IMR-90 (cell line): Measurements from ENCODE around the gene RABIF. TPM values are rescaled to one million over a fixed set of nuclear protein-coding genes. Genes with fewer than 3 reads are reported as not detected.

Source experiments
- ATAC-seq: fragments of 200-7000 bp; cut with Tn5 transposase; 2 replicates; pipeline ENCODE4 v1.9.1; 2020; ENCODE audit warnings: low read depth, mild to moderate bottlenecking, moderate library complexity
- BruUV-seq: library from RNA; stranded (reverse); fragments of 400-500 nt; replicated peaks from 2 replicates; lab custom pipeline; 2021; lab: Mats Ljungman, UMichigan
- CTCF ChIA-PET: fragments of 300-600 bp; formaldehyde crosslinking; extraction: SDS; loops from one replicate; lab custom pipeline; 2021; ENCODE audit warnings: antibody characterized with exemption; lab: Yijun Ruan, JAX
- POLR2A ChIA-PET: fragments of 300-600 bp; sonication (Branson Sonifier 250); formaldehyde crosslinking; loops from one replicate; lab custom pipeline; 2022; ENCODE audit warnings: antibody characterized with exemption; ENCODE audit not compliant: unreplicated experiment; lab: Charles Lee
- DNase-seq: peaks from one replicate; pipeline ENCODE4 v3.0.0; 2013
- H2AFZ ChIP-seq: replicated peaks from 2 replicates; pipeline ENCODE3; 2013; ENCODE audit warnings: low read length, mild to moderate bottlenecking; ENCODE audit not compliant: poor library complexity
- H2AK5ac ChIP-seq: 2 replicates; pipeline ENCODE4 v1.6.1; 2013; ENCODE audit warnings: low read depth, low read length, inconsistent platforms
- H2AK9ac ChIP-seq: replicated peaks from 2 replicates; pipeline ENCODE3; 2013; ENCODE audit warnings: mild to moderate bottlenecking, low read depth, low read length, moderate library complexity; ENCODE audit not compliant: poor library complexity
- H2BK120ac ChIP-seq: 2 replicates; pipeline ENCODE4 v1.6.1; 2013; ENCODE audit warnings: low read depth, low read length, inconsistent platforms
- H2BK15ac ChIP-seq: 3 replicates; pipeline ENCODE4 v1.6.1; 2013; ENCODE audit warnings: low read depth, low read length, inconsistent platforms
- H2BK20ac ChIP-seq: 2 replicates; pipeline ENCODE4 v1.6.1; 2013; ENCODE audit warnings: low read depth, mild to moderate bottlenecking, inconsistent platforms, low read length, moderate library complexity
- H2BK5ac ChIP-seq: 2 replicates; pipeline ENCODE4 v1.6.1; 2013; ENCODE audit warnings: mild to moderate bottlenecking, low read depth, low read length, inconsistent platforms; ENCODE audit not compliant: poor library complexity, severe bottlenecking
- H3K14ac ChIP-seq: replicated peaks from 2 replicates; pipeline ENCODE4 v1.6.1; 2013; ENCODE audit warnings: low read depth, low read length, inconsistent platforms
- H3K18ac ChIP-seq: 2 replicates; pipeline ENCODE4 v1.6.1; 2013; ENCODE audit warnings: low read depth, low read length, control low read depth
- H3K23ac ChIP-seq: 2 replicates; pipeline ENCODE4 v1.6.1; 2013; ENCODE audit warnings: low read depth, low read length, inconsistent platforms
- H3K27ac ChIP-seq: 2 replicates; pipeline ENCODE4 v1.5.1; 2013; ENCODE audit warnings: mild to moderate bottlenecking, control low read depth, low read length; ENCODE audit not compliant: insufficient read depth
- H3K27me3 ChIP-seq: 2 replicates; pipeline ENCODE4 v1.6.1; 2013; ENCODE audit warnings: low read length; ENCODE audit not compliant: control insufficient read depth, insufficient read depth
- H3K36me3 ChIP-seq: 2 replicates; pipeline ENCODE4 v1.6.1; 2013; ENCODE audit warnings: low read length, mixed read lengths; ENCODE audit not compliant: control insufficient read depth, insufficient read depth
- H3K4ac ChIP-seq: 2 replicates; pipeline ENCODE4 v1.6.1; 2013; ENCODE audit warnings: low read depth, low read length, inconsistent platforms
- H3K4me1 ChIP-seq: 2 replicates; pipeline ENCODE4 v1.6.1; 2013; ENCODE audit warnings: low read length, mixed read lengths; ENCODE audit not compliant: control insufficient read depth, insufficient read depth
- H3K4me2 ChIP-seq: 2 replicates; pipeline ENCODE4 v1.6.1; 2013; ENCODE audit warnings: low read depth, mild to moderate bottlenecking, control low read depth, low read length, moderate library complexity
- H3K4me3 ChIP-seq: 2 replicates; pipeline ENCODE4 v1.5.1; 2013; ENCODE audit warnings: low read depth, mild to moderate bottlenecking, control low read depth, low read length, moderate library complexity; ENCODE audit not compliant: insufficient read depth
- H3K56ac ChIP-seq: 2 replicates; pipeline ENCODE4 v1.6.1; 2013; ENCODE audit warnings: low read length, inconsistent platforms; ENCODE audit not compliant: insufficient read depth; ENCODE audit errors: extremely low read depth
- H3K79me1 ChIP-seq, 2 experiments: 2 replicates each; pipeline ENCODE4 v1.6.1; 2013; ENCODE audit warnings: low read length in 2 of 2, inconsistent platforms in 1 of 2, low read depth in 1 of 2
- H3K9ac ChIP-seq: 2 replicates; pipeline ENCODE4 v1.6.1; 2013; ENCODE audit warnings: low read depth, low read length, control low read depth
- H3K9me1 ChIP-seq: 2 replicates; pipeline ENCODE4 v1.6.1; 2013; ENCODE audit warnings: low read length, inconsistent platforms; ENCODE audit not compliant: insufficient read depth
- H3K9me3 ChIP-seq: 2 replicates; pipeline ENCODE4 v1.6.1; 2013; ENCODE audit warnings: low read length; ENCODE audit not compliant: control insufficient read depth, insufficient read depth
- H4K20me1 ChIP-seq: 2 replicates; pipeline ENCODE4 v1.6.1; 2013; ENCODE audit warnings: low read length, inconsistent platforms; ENCODE audit not compliant: insufficient read depth
- H4K5ac ChIP-seq: 2 replicates; pipeline ENCODE4 v1.6.1; 2013; ENCODE audit warnings: mild to moderate bottlenecking, low read depth, low read length, control low read depth
- H4K8ac ChIP-seq, 2 experiments: 2 replicates each; pipeline ENCODE4 v1.6.1; 2013; ENCODE audit warnings: low read depth in 2 of 2, low read length in 2 of 2, control low read depth in 1 of 2, inconsistent platforms in 1 of 2
- H4K91ac ChIP-seq: 2 replicates; pipeline ENCODE4 v1.6.1; 2013; ENCODE audit warnings: low read depth, low read length, inconsistent platforms; ENCODE audit not compliant: insufficient read depth
- BHLHE40 ChIP-seq: fragments of 150-350 bp; IDR thresholded peaks from 2 replicates; pipeline ENCODE4 v1.6.1; 2016; ENCODE audit warnings: mild to moderate bottlenecking, low read depth, low read length
- CEBPB ChIP-seq: IDR thresholded peaks from 2 replicates; pipeline ENCODE4 v1.6.1; 2012; ENCODE audit warnings: low read depth, low read length, improper control_type of control experiment
- SMC3 ChIP-seq: fragments of 150-350 bp; IDR thresholded peaks from 2 replicates; pipeline ENCODE4 v1.6.1; 2016; ENCODE audit warnings: low read depth, mild to moderate bottlenecking, antibody characterized with exemption, low read length, moderate library complexity
- WGBS, 2 experiments: methylation state at CpG; one replicate each; pipeline versions ENCODE4 v1.1.5 to v1.1.7; 2013; ENCODE audit warnings: missing lambda C conversion rate in 2 of 2; ENCODE audit not compliant: insufficient read length in 1 of 2; ENCODE audit errors: extremely low coverage in 2 of 2; 5-methylcytosine and 5-hydroxymethylcytosine counted together
- dilution Hi-C: fragments of 300-500 bp; cut with HindIII; formaldehyde crosslinking; loops from one replicate; pipeline ENCODE4 v1.14.3; 2018; ENCODE audit warnings: low sequenced_read_pairs; ENCODE audit not compliant: unreplicated experiment
- in situ Hi-C: fragments of 300-500 bp; cut with MboI; formaldehyde crosslinking; loops from 3 replicates; pipeline ENCODE4 v1.14.3; 2019; ENCODE audit warnings: low sequenced_read_pairs, inconsistent platforms, mixed read lengths
- intact Hi-C: fragments of 100-400 bp; cut with micrococcal nuclease; formaldehyde crosslinking; loops from 2 replicates; pipeline ENCODE4 v1.10.0; 2022
- polyA plus RNA-seq, 3 experiments: library from polyadenylated mRNA; depleted of rRNA; stranded (reverse); fragments of >200 nt; gene quantifications; 2 replicates each; pipeline ENCODE4 v1.2.3, GENCODE V29; 2012; ENCODE audit warnings: low replicate concordance in 1 of 3
- total RNA-seq: library from RNA; depleted of rRNA; stranded (reverse); fragments of >200 nt; gene quantifications from 2 replicates; pipeline ENCODE4 v1.2.3, GENCODE V29; 2012
- TF ChIP-seq, protein P1 (sequence below): fragments of 150-350 bp; IDR thresholded peaks from 2 replicates; pipeline ENCODE4 v1.6.1; 2017; ENCODE audit warnings: mild to moderate bottlenecking, antibody characterized with exemption, low read length, low read depth

The RABIF gene
- total and polyA plus RNA-seq, 2 of the 4 experiments (the other 2 are of a cell fraction) = 4.8 to 7.9 TPM

- in situ Hi-C loops = no loop called here
These were observed 30.6 kb downstream of the RABIF start for GRCh38 chr1:202858331-202858730.

More at GRCh38 chr1:202858331-202858730, 30.6 kb downstream of the RABIF start:
- dilution Hi-C loops (no loop called here), intact Hi-C loops (no loop called here)
- no peaks in the 10 kb centered on the region for H3K36me3 ChIP-seq
- H3K18ac ChIP-seq = no peak overlapping the region
- no peak overlapping the region for H4K5ac ChIP-seq
- 0 out of 2 replicates have a peak, but pooled peaks cover 4% of the 10 kb centered on the region for H3K9me1 ChIP-seq
- H2AK9ac ChIP-seq = no peak overlapping the region
- H4K20me1 ChIP-seq = no peaks in the 10 kb centered on the region
- no peak overlapping the region for H3K27ac ChIP-seq
- no peak overlapping the region for H3K4me2 ChIP-seq
- no peaks in the 10 kb centered on the region for H3K79me1 ChIP-seq
- H2BK15ac ChIP-seq = no peak overlapping the region
- no peak overlapping the region for H4K8ac ChIP-seq
- no peaks in the 10 kb centered on the region for H3K27me3 ChIP-seq
- ATAC-seq (no peak), DNase-seq (peak; percentile 7)
- H3K9ac ChIP-seq = no peak overlapping the region
- no peak overlapping the region for H3K23ac ChIP-seq
- peak overlapping the region; percentile 13 for H2AFZ ChIP-seq
- H2BK120ac ChIP-seq = no peak overlapping the region
- WGBS, 2 experiments = no CpG with 5 or more reads among the region's 6 CpGs
- BruUV-seq = no TSS peak
- no peak overlapping the region for H4K91ac ChIP-seq
- ChIA-PET POLR2A (no interaction called here), CTCF (no interaction called here)
- H2BK20ac ChIP-seq = no peak overlapping the region
- H3K9me3 ChIP-seq = no peaks in the 10 kb centered on the region
- no peak overlapping the region for H3K56ac ChIP-seq
- H2AK5ac ChIP-seq = no peak overlapping the region
- H3K14ac ChIP-seq = no peak overlapping the region
- no peaks in the 10 kb centered on the region for H3K4me1 ChIP-seq
- H2BK5ac ChIP-seq = no peak overlapping the region
- TF ChIP-seq, protein P1, sequence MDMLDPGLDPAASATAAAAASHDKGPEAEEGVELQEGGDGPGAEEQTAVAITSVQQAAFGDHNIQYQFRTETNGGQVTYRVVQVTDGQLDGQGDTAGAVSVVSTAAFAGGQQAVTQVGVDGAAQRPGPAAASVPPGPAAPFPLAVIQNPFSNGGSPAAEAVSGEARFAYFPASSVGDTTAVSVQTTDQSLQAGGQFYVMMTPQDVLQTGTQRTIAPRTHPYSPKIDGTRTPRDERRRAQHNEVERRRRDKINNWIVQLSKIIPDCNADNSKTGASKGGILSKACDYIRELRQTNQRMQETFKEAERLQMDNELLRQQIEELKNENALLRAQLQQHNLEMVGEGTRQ = no peak
- no peak for TF ChIP-seq BHLHE40
- no peak for TF ChIP-seq SMC3
- peak; percentile 86 for TF ChIP-seq CEBPB
- H3K4ac ChIP-seq = no peak overlapping the region
- H3K4me3 ChIP-seq = no peak overlapping the region
